Heart left ventricle (tissue), 13 donors: ENCODE results near the gene CACNB1.

Experiments
- CTCF ChIP-seq, 12 donors: fragments of 200-600 bp; sonication (generic) in 4 of 12; IDR thresholded peaks; one replicate each; pipeline versions ENCODE4 v1.5.0 to v1.8.0; 2018 to 2022; ENCODE audit warnings: antibody characterized with exemption in 12 of 12, mild to moderate bottlenecking in 5 of 12
- POLR2A ChIP-seq, 2 donors: fragments of 450-650 bp; IDR thresholded peaks; one replicate each; pipeline ENCODE4 v1.6.1; 2017; ENCODE audit warnings: antibody characterized with exemption in 2 of 2, mild to moderate bottlenecking in 2 of 2, moderate library complexity in 2 of 2
- donor health status: ischemic (EF 13 %, LVEDD 7.1; RV severe dilation, severe dysfunction).
- donor health status: DM: no; HTN: yes; CAD: no.
- donor health status: DM: no; HTN: no; CAD: no.
- donor health status: ischemic (EF 25% LVEDD 6.9; RV normal size, moderate dysfunction).
- donor health status: ischemic (EF 25% LVEDD 5.7; RV mildly dilated, moderate dysfunction).
- donor health status: ischemic (EF 35%, LVEDD 5.7; RV mildly dilated, moderate dysfunction).
- donor health status: nonischemic (EF 11% LVEDD 7.7; RV severe dilation, severe dysfunction).
- donor health status: DM: yes; HTN: yes; CAD: no.
- donor health status: PGD.
- donor health status: ischemic (EF 29% LVEDD 5.4; RV normal size, mild dysfunction).
- donor health status: nonischemic (EF 23%, LVEDD 6.1; RV moderate dilation, normal function).

- TF ChIP-seq CTCF (IDR thresholded peaks at IDR 0.05) (no peak), POLR2A (IDR thresholded peaks at IDR 0.05) (no peak)
Measured at GRCh38 chr17:39138431-39139160, 58.9 kb downstream of the CACNB1 start.
